Activated T-cell treated with anti-CD3 and anti-CD28 coated beads for 24 hours (primary cell): ENCODE measurements around the gene KLF15.

Source experiments
- DNase-seq: peaks from one replicate; pipeline ENCODE4 v3.0.0-alpha.2; 2020; ENCODE audit warnings: low read depth

KLF15 gene

DNA sequence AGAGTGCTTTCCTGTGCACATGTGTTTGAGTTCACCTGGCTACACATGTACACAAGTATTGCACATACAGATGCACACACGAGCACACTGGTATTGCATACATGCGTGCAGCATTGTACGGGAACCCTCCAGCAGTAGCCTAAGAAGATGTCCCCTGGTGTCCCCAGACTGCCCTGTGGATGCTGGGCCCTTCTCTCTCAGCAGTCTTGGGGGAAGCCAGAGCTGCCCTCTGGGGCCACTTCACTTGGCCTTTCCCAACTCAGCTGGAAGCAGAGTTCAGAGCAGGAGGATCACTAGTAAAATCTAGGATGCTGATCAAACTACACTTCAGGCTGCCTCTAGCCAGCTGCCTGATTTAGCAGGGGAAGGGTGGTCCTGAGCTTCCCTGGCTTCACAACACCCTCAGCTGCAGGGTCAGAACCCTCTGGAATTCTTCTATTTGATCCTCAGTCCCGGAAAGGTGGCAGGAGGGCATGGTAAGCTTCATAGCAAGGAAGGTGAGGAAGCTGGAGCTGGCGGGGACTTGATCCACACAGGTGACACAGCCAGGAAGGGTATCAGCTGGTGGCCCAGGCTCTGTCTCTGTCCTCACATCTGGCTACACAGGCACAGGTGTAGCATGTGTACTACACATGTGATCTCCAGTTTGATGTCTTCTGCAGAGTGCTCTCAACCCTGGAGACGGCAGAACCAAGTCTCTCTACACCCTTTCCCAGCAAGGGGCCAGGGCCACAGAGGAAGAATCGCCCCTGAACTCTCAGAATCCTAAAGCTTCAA, 36.5 kb downstream of the KLF15 start:
- no peak for DNase-seq

DNA sequence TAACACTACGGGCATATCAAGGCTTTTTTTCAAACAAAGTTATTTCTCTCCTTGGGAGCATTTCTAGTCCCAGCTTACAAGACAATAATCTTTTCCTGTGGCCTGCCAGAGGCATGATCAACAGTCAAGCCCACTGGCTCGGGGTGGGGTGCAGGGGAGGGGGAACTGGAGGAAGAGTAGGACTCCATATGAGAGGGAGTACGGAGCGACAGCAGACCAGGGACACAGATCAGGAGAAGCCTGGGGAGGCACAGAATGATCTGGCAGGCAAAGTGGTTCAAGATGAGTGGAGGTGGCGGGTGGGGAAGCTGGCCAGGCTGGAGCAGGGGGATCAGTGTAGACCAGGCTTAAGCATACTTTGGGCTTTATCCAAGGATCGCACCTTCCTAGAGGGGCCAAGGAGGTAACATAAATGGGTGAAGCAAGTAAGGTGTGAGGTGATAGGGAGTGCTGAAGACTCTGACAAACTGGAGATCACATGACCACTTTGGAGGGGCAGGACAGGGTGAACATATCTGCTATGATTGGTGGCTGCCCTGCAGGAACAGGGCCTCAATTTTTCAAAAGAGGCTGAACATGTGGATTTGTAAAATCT, 37.4 kb downstream of the KLF15 start:
- DNase-seq: no peak

DNA sequence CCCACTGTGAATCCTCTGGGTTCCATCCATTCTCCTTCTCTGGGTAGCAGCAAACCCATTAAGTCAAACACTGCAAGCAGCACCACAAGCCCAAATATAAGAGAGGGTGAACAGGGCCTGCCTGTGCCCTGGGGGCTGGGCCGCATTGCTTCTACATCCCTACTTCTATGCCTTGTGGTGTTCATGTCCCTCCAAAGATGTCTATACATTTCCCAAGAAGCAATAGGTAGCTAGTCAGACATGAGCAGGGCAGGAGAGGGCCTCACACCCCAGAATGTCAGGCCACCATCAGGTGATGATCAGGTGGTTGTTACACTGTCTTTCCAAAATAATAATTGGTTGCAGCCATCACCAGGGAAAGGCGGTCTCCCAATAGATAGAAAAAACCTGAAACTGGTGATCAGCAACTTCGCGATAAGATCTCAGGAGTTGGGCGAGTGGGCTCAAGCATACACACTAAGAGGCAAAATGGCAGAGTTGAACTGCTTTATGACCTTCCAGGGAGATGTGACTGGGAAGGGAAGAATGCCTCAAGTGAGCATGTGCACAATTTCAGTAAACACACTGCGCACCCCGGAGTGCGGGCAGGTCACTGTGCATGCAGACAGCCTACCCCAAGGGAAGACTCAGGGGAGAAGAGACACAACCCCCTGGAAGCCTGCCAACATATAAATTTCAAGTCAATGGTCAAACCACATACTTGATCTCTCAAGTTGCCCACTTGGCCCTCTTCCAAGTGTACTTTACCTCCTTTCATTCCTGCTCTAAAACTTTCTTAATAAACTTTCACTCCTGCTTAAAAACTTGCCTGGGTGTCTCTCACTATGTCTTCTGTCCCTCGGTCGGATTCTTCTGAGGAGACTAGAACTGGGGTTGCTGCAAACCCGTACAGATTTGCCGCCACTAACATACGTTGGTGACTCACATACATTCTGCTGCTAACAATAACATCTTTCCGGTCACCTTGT, 39.9 kb downstream of the KLF15 start:
- no peak for DNase-seq

DNA sequence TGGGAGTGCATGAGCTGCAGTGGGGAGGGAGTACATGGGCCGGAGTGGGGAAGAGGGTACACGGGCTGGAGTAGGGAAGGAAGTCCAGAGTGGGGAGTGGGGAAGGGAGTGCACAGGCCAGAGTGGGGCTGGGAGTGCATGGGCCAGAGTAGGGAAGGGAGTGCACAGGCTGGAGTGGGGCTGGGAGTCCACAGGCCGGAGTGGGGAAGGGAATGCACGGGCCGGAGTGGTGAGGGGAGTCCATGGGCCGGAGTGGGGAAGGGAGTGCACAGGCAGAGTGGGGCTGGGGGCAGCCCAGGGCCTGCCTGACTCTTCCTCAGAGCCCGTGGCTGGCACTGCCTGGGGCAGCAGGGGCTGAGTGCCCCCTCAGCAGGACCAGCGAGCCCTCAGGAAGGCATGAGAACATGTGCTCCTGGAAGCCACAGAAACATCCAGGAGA, 40.7 kb downstream of the KLF15 start:
- DNase-seq: no peak

DNA sequence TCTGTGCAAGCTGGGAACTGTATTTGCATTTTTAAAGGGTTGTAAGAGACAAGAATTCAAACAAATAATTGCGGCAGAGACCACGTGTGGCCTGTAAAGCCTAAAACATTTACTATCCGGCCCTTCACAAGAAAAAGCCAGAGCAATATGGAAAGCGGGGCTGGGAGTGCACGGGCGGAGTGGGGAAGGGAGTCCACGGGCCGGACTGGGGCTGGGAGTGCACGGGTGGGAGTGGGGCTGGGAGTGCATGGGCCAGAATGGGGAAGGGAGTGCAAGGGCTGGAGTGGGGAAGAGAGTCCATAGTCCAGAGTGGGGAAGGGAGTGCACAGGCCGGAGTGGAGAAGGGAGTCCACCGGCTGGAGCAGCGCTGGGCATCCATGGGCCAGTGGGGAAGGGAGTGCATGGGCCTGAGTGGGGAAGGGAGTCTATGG, 41.2 kb downstream of the KLF15 start:
- DNase-seq: no peak

DNA sequence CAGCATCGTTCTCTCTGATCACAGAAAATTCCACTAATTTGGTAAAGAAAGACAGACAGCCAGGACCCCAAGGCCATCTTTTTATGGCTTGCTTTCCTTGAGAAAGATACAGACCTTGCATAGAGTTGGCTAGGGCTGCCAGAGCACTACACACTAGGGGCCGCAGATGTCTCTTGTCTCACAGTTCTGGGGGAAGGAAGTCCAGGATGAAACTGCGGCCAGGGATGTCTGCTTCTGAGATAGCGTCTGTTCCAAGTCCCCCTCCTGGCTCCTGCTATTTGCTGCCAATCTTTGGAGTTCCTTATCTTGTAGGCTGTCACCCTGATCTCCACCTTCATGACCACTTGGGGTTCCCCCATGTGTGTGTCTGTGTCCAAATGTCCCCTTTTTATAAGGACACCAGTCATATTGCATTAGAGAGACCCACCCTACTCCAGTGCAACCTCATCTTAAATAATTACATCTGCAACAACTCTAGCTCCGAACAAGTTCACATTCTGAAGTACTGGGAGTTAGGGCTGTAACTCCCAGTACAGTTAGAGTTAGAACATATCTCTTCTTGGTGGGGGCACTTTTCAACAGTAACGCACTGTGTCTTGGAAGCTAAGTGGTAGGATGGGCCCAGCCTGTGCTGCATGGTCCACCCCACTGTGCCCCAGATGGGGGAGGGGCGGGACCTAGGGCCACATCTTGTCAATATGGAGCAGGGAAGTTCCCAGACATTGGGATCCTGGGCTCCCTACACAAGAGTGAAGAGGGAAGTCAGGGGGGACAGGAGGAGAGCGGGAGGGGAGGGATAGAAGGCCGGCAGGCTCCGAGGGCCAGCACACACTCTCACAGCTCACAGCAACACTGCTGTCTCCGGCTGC, 42.2 kb downstream of the KLF15 start:
- DNase-seq: no peak

DNA sequence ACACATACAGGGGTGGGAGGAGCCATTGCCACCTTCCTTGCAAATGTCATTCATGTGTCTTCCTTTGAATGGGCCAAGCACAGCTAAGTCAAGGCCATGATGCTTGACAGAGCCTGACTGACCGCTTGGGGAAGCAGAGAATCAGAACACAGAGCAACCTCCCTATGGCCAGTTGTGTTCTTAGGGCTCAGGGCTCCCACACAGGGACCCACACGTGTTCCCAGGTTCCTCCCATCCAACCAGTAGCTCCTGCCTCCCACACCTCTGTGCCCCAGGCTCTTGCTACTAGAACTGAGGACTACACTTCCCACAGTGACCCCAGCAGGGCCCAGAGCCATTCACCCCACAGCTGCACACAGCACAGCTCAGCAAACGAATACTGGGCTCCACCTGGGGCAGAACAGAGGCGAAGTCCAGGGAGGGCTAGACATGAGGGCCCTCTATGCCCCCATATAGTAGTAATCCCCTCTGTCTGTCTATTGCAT, 42.9 kb downstream of the KLF15 start:
- no peak for DNase-seq

DNA sequence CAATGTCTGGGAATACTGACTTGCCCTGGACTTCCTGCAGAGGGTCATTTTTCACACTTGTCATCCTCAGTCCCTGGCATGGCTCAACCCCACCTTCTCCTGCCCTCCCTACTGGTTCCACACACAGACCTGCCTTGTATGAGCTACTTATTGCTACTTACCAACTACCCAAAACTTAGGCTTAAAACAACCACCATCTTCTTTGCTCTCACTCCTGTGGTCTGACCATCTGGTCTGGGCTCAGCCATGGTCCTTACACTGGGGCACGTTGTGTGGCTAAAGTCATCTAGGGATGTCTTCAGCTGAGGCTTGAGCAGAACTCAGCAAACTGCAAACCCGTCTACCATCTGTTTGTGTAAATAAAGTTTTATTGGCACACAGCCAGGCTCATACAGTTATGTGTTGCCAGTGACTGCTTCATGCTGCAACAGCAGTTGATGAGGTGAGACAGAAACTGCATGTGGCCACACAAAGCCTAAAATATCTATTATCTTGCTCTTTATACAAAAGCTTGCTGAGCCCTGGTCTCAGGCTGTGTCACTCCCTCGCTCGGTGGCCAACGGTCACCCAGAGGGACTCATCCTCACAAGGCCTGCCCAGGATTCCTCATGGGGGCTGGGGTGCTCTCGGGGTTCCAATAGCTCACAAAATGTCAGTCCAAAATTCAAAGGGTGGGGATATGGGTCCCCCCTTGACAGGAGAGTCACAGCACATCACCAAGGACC, 43.5 kb downstream of the KLF15 start:
- DNase-seq: no peak

DNA sequence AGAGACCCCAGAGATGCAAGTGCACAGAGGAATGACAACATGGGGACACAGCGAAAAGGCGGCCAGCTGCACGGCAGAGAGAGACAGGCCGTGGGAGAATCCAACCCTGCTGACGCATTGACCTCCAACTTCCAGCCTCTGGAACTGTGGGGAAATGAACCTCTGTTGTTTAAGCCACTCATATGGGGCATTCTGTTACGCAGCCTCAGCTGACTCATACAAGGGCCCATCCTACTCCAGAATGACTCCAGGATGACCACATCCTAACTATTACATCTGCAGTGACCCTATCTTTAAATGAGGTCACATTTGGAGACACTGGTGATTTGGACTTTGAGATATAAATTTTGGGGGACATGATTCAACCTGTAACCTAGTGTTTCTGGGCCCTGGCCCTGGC, 44.0 kb downstream of the KLF15 start:
- DNase-seq: no peak

DNA sequence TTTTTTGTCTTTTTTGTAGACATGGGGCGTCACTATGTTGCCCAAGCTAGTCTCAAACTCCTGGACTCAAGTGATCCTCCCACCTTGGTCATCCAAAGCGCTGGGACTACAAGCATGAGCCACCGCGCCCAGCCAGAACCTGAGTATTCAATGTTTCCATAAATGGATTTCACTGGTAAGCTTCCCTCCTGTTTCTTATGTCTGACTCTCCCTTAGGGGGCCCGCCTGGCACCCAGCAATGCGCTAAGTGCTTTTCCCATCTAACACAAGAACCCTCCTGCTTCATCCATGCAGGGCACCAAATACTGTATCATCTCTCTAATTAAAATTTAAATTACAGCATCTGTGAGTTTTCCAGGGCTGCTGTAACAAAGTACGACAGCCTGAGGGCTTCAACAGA, 44.9 kb downstream of the KLF15 start:
- no peak for DNase-seq

DNA sequence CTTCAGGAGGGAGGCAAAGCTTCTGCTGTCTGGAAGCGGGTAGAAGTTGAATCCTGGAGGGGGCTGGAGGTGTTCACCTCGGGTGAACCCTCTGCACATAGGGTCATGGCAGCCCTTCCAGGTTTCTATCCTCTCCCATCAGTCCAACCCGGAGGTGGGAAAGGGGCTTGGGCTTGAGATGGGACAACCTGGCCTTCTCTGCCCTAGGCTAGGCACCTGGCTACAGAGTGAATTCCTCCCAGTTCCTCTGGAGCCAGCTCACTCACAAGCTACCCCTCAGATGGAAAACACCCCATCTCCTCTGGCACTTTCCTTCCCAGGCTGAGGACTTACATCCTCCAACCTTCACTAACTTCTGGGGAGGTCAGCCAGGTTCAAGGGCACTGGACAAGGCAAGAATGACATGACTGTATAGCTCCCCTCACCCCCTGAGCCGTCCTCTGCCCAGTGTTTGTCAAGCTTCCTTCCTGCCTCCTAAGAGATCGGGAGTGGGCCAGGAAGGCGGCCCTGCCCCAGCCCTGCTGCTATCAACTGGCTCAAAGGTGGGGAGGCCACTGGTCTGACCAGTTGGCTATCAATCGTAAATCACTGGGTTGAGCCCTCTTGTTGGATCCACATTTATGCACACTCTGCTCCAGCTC, 45.8 kb downstream of the KLF15 start:
- no peak for DNase-seq

DNA sequence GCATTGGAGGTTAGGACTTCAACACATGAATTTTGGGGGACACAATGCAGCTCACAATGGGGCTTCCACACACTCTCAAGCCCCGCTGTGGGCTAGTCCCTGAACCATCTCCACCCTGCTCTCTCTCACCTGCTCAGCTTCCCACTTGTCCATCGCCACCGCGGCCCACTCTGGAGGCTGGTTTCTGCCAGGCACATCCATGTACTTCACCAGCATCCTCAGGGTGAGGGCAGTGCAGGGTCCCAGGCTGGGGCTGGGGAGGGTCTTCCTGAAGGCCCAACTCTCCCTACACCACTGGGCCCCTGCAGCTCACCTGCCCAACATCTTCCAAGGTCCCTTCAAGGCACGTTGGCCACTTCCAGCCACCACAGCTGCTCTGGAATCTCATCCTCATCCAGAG, 46.4 kb downstream of the KLF15 start:
- DNase-seq: no peak

DNA sequence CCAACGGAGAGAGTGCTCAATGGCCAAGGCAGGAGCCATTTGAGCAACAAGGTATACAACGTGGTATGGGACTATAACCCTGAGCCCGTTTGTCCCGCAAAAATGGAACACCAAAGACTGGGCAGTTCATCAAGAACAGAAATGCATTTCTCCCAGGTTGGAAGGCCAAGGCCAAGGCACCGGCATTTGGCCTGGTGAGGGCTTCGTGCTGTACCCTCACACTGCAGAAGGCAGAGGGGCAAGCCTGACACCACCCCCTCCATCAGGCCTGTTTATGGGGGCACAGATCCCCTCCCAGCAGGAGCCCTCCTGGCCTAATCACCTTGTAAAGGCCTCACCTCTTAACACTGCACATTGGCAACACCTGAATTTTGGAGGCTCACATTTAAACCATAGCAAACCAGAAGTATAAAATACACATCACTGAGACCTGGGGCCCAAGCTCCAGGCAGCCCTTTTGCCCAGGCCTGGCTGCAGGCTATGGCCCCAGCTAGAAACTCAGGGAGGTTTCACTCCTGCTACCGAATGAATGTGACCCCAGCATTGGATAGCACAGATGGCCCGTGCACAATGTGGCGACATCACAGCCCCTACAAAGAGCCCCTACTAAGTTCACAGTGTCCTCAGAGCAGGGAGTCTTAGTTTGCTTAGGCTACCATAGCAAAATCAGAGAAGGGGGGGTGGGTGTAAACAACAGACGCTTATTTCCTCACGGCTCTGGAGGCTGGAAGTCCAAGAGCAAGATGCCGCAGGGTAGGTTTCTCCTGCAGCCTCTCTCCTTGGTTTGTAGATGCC, 47.1 kb downstream of the KLF15 start:
- no peak for DNase-seq

DNA sequence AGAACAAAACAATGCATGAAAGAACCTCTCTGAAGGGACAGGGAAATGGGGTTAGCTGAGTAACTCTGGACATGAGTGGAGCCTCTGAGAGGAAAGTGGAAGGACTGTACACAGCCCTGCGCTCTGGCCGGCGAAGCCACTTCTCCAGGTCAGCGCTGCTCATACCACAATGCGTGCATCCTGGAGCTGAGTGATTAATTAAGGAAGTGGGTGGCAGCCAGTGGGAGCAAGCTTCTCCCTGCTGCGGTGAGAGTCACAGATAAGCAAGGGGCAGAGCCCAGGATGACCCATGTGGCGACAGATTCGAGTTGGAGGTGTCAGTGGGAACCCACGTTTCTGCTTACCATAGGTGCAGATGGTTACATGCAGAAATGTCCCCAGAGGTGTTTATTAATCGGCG, 48.0 kb downstream of the KLF15 start:
- no peak for DNase-seq

DNA sequence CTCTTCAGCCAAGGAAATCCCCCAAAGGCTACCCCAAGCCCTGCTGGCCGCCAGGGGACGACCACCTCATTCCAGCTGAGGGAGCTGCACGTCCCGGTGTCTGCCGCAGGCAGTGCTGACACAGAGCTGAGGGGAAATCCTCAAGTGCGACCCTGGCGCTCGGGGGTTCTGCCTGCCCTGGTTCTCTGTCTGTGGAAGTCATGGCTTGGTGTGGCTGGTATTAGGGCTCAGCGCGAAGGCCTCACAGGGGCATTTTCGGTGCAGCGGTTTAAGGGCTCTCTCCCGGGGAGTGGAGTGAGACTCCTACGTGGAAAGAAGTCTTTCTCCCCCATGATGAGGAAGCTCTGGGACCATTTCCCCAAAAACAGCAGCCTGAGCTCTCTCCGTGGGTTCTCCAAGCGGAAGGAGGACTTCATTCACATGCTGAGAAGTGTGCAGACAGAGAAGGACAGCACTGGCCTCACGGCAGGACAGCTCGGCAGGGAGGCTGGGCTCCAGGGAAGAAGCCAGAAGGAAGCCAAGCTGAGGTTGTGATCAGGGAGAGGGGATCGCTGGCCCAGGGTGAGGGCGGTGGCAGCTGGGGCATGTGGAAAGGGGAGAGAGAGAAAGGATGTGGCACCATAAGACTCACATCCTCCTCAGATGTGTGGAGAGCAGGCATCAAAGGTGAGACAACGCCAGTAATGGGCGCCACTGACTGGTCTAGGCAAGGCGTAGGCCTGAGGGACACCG, 48.6 kb downstream of the KLF15 start:
- no peak for DNase-seq

DNA sequence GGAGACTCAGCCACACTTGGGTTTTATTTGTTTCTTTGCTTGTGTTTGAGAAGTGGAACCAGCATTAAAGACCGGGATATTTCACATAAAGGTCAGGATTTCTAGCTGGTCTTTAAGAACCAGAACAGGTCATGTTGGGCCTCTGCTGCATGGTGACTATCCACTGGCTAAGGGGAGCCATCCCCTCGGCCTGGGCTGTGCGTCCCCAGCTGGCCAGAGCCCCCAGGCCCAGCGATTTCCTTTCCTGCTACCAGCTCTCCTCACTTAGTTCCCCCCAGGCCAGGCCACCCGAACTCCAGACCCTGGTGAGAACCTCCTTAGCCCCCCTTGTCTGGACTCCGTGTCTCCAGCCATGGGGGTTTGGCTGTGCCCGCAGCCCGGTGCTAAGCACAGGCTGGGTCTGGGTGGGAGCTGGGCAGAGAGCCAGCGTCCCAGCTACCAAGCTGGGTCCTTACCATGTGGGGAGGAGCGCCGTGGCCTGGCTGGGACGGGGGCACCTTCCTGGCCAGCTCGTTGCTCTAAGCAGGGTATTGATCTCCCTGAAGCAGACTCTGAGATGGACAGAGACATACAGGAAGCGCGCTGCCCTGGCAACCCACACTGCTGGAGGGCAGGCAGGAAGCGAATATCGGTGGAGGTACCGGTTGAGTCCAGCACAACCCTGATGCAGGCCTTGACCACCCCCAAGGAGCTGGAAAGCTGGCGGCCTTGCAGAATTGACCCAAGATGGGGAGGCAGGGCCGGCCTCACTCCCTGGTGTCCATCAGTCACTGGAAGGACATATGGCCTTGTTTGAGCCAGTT, 49.4 kb downstream of the KLF15 start:
- no peak for DNase-seq

DNA sequence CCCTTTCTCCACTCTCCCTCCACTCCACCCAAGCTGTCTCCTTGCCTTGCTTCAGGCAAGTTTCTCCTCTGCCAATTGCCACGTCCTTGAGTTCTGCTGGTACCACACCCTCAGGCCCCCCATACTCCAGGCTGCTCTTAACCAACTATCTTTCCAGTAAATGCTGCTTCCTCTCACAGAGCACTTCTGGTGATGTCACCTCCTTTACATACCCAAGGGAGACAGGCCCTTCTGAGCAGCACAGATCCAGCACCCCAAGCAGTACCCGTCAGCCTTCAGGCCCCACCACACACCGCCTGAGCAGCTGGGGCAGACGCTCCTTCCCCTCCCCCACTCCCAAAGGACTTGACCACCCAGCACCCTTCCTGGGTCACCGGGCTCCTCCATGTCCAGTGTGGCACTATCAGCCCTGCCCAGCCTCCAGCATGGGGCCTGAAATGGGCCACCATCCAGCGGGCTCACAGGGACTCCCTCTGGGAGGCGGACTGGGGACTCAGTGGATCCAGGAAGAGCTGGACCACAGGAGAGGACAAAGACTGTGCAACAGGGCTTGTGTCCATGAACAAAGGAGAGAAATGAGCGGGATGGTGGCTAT, 50.2 kb downstream of the KLF15 start:
- no peak for DNase-seq

DNA sequence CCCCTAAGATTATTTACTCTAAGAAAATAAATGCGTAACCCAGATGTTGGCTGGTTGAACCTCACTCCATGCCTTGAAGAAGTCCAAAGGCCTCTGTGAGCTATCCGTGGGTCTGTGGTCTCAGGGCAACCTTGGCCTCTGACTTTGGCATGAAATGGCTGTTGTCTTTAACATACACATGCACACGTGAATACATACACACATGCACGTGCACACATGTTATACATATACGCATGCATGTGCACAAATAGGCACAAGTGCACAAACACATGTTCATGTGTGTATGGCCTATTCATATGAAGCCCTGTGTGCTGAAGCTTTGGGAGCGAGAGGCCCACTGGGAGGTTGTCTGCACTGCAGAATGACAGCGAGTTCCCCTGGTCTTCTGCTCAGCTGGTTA, 50.8 kb downstream of the KLF15 start:
- no peak for DNase-seq
